ENCODE results near the gene STMP1. TPM values are rescaled to one million over a fixed set of nuclear protein-coding genes. Genes with fewer than 3 reads are reported as not detected.
A peak's percentile ranks its signal among the peaks of the same experiment; 100 is the strongest.

Gene STMP1
- total and polyA plus RNA-seq, 2 of the 4 experiments (the other 2 are of a cell fraction) = 6.1 to 28.3 TPM

GRCh38 chr7:135645296-135645904 lies 16.9 kb upstream of the STMP1 start:
- peak; percentile 96 for ATAC-seq (ENCODE audit: low read depth)
- Histone ChIP-seq H2AK5ac (ENCODE audit: low read depth, low read length) (no peak overlapping the region), H4K5ac (ENCODE audit: low read depth, low read length) (no peak overlapping the region), H3K4me2 (ENCODE audit: low read depth, low read length) (no peak overlapping the region), H4K91ac (ENCODE audit: insufficient read depth, low read depth, low read length) (no peak overlapping the region), H2BK120ac (ENCODE audit: low read depth, low read length) (no peak overlapping the region), H3K4ac (ENCODE audit: low read depth, low read length) (no peak overlapping the region), H3K79me1 (ENCODE audit: low read depth in 1 of 2, low read length in 2 of 2) (no peaks in the 10 kb centered on the region), H3K14ac (replicated peaks; ENCODE audit: low read depth, low read length) (no peak overlapping the region), H3K9ac (ENCODE audit: low read depth, low read length) (no peak overlapping the region), H3K9me1 (ENCODE audit: insufficient read depth, low read length) (no peaks in the 10 kb centered on the region), H2BK20ac (ENCODE audit: low read depth, low read length) (no peak overlapping the region), H3K36me3 (ENCODE audit: control insufficient read depth, insufficient read depth, low read length) (peaks cover 16% of the 10 kb centered on the region), H2BK5ac (ENCODE audit: low read depth, low read length, poor library complexity, severe bottlenecking) (no peak overlapping the region), H4K8ac (ENCODE audit: low read depth in 2 of 2, low read length in 2 of 2) (no peak overlapping the region), H3K4me3 (ENCODE audit: insufficient read depth, low read depth, low read length) (no peak overlapping the region), H4K20me1 (ENCODE audit: insufficient read depth, low read length) (no peaks in the 10 kb centered on the region), H3K56ac (ENCODE audit: extremely low read depth, insufficient read depth, low read length) (no peak overlapping the region), H3K23ac (ENCODE audit: low read depth, low read length) (no peak overlapping the region), H3K27ac (ENCODE audit: insufficient read depth, low read length) (no peak overlapping the region), H2AFZ (replicated peaks; ENCODE audit: low read length, poor library complexity) (no peak overlapping the region), H3K27me3 (ENCODE audit: control insufficient read depth, insufficient read depth, low read length) (no peaks in the 10 kb centered on the region), H2BK15ac (ENCODE audit: low read depth, low read length) (no peak overlapping the region), H2AK9ac (replicated peaks; ENCODE audit: low read depth, low read length, poor library complexity) (no peak overlapping the region), H3K18ac (ENCODE audit: low read depth, low read length) (no peak overlapping the region), H3K4me1 (ENCODE audit: control insufficient read depth, insufficient read depth, low read length) (no peaks in the 10 kb centered on the region), H3K9me3 (ENCODE audit: control insufficient read depth, insufficient read depth, low read length) (no peaks in the 10 kb centered on the region)
- dilution Hi-C loops (cut with HindIII; ENCODE audit: low sequenced_read_pairs, unreplicated experiment) = no loop called here
- peak; percentile 64 for DNase-seq
- in situ Hi-C loops (cut with MboI; ENCODE audit: low sequenced_read_pairs) = loop anchor here (10.0 kb wide), 1 partner anchor 371 kb away; no protein-coding TSS in a partner anchor
- POLR2A ChIA-PET (ENCODE audit: unreplicated experiment) = interaction anchor here (0.6 kb wide), 1 partner anchor 17 kb away, joined by 3 read pairs; the partner anchor contains the start of gene STMP1
- intact Hi-C loops (cut with micrococcal nuclease) = loop anchor here (2.0 to 10.0 kb wide), 3 partner anchors 25 to 961 kb away; no protein-coding TSS in a partner anchor
- WGBS, 2 experiments (ENCODE audit: extremely low coverage in 2 of 2, insufficient read length in 1 of 2) = no CpG with 5 or more reads among the region's 6 CpGs
- CTCF ChIA-PET = interaction anchor here (0.5 to 2.2 kb wide), 20 partner anchors 12 to 1981 kb away, joined by 3 to 13 read pairs (median 4); partner anchors contain the start of gene STMP1
- no TSS peak for BruUV-seq (replicated peaks)
- TF ChIP-seq MAFK (IDR thresholded peaks at IDR 0.05; ENCODE audit: low read depth, low read length) (no peak), MXI1 (IDR thresholded peaks at IDR 0.05; ENCODE audit: borderline replicate concordance, low read depth, low read length) (no peak), NFE2L2 (IDR thresholded peaks at IDR 0.05; ENCODE audit: low read depth, low read length) (no peak), ELK1 (IDR thresholded peaks at IDR 0.05; ENCODE audit: borderline replicate concordance, low read depth, low read length) (no peak), CHD1 (IDR thresholded peaks at IDR 0.05; ENCODE audit: low read depth, low read length) (no peak), BHLHE40 (IDR thresholded peaks at IDR 0.05; ENCODE audit: low read depth, low read length) (no peak), MAZ (IDR thresholded peaks at IDR 0.05; ENCODE audit: borderline replicate concordance, low read depth, low read length) (no peak), FOS (IDR thresholded peaks at IDR 0.05; ENCODE audit: low read depth, low read length) (no peak), RAD21 (IDR thresholded peaks at IDR 0.05; ENCODE audit: low read length) (peak; percentile 69), RFX5 (IDR thresholded peaks at IDR 0.05; ENCODE audit: low read depth, low read length) (no peak), POLR2A (IDR thresholded peaks at IDR 0.05; ENCODE audit: low read depth, low read length) (no peak), CEBPB (IDR thresholded peaks at IDR 0.05; ENCODE audit: low read depth, low read length) (no peak), RCOR1 (IDR thresholded peaks at IDR 0.05; ENCODE audit: insufficient replicate concordance, low read length) (no peak), SMC3 (IDR thresholded peaks at IDR 0.05; ENCODE audit: low read depth, low read length) (peak; percentile 77), USF2 (IDR thresholded peaks at IDR 0.05; ENCODE audit: low read depth, low read length) (no peak)
- TF ChIP-seq, protein P1, sequence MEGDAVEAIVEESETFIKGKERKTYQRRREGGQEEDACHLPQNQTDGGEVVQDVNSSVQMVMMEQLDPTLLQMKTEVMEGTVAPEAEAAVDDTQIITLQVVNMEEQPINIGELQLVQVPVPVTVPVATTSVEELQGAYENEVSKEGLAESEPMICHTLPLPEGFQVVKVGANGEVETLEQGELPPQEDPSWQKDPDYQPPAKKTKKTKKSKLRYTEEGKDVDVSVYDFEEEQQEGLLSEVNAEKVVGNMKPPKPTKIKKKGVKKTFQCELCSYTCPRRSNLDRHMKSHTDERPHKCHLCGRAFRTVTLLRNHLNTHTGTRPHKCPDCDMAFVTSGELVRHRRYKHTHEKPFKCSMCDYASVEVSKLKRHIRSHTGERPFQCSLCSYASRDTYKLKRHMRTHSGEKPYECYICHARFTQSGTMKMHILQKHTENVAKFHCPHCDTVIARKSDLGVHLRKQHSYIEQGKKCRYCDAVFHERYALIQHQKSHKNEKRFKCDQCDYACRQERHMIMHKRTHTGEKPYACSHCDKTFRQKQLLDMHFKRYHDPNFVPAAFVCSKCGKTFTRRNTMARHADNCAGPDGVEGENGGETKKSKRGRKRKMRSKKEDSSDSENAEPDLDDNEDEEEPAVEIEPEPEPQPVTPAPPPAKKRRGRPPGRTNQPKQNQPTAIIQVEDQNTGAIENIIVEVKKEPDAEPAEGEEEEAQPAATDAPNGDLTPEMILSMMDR (conservative IDR thresholded peaks at IDR 0.05; ENCODE audit: low read depth, low read length) = peak; percentile 79

Measured in IMR-90 (cell line).